Skeletal muscle satellite cell (primary cell): ENCODE data around the gene ANKMY2.

Source experiments
- H3K27me3 ChIP-seq: 2 replicates; pipeline ENCODE4 v1.7.0; 2013; ENCODE audit warnings: low read length; ENCODE audit not compliant: control insufficient read depth, insufficient read depth
- H3K36me3 ChIP-seq: 2 replicates; pipeline ENCODE4 v1.7.0; 2013; ENCODE audit warnings: mild to moderate bottlenecking, control low read depth, low read length; ENCODE audit not compliant: insufficient read depth
- H3K4me1 ChIP-seq: 2 replicates; pipeline ENCODE4 v1.7.0; 2013; ENCODE audit warnings: low read length; ENCODE audit not compliant: control insufficient read depth, insufficient read depth
- H3K4me2 ChIP-seq: 2 replicates; pipeline ENCODE4 v1.7.0; 2013; ENCODE audit warnings: mild to moderate bottlenecking, low read length
- H3K4me3 ChIP-seq: 2 replicates; pipeline ENCODE4 v1.7.0; 2013; ENCODE audit warnings: low read length
- H3K9ac ChIP-seq: 2 replicates; pipeline ENCODE4 v1.7.0; 2013; ENCODE audit warnings: mild to moderate bottlenecking, low read depth, low read length, moderate library complexity
- H3K9me3 ChIP-seq: replicated peaks from 2 replicates; pipeline ENCODE4 v1.7.0; 2013; ENCODE audit warnings: mild to moderate bottlenecking, control low read depth, low read length

Gene ANKMY2

DNA sequence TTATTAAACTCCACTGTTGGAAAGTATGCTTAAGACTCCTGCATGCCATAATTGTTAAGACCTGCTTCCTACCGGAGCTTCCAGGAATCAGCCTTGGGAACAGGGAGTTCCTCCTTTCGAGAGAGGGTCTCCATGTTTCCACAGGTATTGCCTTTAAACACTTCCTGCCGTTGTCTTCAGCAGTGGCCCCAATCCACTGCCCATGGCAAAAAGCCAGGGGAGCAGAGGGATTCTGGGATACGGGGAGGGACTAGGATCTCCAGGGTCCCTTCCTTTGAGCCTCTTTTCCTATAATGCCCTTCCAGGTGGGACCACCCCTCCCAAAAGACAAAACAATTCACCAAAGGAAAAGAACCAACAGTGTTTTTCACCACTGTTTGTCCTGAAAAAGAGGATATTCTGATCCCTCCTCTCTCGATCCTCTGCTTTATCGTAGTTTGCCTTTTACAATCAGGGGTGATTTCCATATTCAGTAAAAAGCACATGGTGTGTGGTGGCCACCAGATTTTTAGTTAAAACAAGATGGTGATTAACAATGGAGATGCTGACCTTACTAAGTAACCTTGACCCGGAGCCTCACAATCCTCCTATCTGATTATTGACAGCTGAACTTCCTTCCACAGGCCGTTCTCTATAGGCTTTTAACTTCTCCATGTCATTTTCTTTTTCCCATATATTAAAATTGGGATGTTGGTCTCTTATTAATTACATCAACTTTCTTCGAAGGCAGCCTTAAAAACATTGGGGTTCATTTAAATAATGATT is 82.9 kb downstream of the ANKMY2 start:
- Histone ChIP-seq H3K4me2 (no peak overlapping the region), H3K27me3 (no peaks in the 10 kb centered on the region), H3K9ac (no peak overlapping the region), H3K4me3 (no peak overlapping the region), H3K9me3 (no peaks in the 10 kb centered on the region), H3K36me3 (no peaks in the 10 kb centered on the region), H3K4me1 (no peaks in the 10 kb centered on the region)

- no peaks in the 10 kb centered on the region for H3K36me3 ChIP-seq
- no peaks in the 10 kb centered on the region for H3K4me1 ChIP-seq
- no peak overlapping the region for H3K9ac ChIP-seq
- H3K4me2 ChIP-seq, result no peak overlapping the region
- H3K9me3 ChIP-seq, result no peaks in the 10 kb centered on the region
- no peaks in the 10 kb centered on the region for H3K27me3 ChIP-seq
- H3K4me3 ChIP-seq, result no peak overlapping the region
These were observed 83.6 kb downstream of the ANKMY2 start for GRCh38 chr7:16561943-16562342.

DNA sequence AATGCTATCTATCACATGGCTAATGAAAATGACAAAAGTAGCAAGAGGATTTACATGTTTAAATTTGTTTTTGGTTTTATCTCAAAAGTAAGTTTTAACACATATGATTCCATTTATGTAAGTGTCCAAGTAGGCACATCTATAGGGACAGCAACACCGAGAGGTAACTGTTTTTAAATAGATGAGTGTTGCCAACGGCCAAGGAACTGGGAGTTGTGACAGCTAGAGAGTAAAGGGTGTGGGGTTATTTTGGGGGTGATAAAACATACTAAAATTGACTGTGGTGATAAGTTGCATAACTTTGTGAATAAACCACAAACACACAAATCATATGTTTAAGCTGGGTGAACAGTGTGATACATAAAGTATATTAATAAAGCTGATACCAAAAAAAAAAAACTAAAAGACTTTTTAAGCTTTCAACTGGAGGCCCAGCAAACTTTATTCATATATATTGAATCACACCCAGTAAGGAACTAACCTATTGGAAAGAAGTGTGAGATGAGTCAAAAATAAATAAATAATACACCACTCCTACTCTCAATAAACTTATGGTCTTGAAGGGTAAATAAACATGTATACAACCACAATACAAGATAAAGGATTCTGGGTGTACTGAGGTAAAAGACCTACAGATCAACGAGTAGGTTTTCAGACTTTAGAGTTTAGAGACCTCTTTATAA is 85.9 kb downstream of the ANKMY2 start:
- no peaks in the 10 kb centered on the region for H3K4me1 ChIP-seq
- H3K9ac ChIP-seq, result no peak overlapping the region
- H3K4me3 ChIP-seq, result no peak overlapping the region
- H3K27me3 ChIP-seq, result no peaks in the 10 kb centered on the region
- no peaks in the 10 kb centered on the region for H3K36me3 ChIP-seq
- H3K9me3 ChIP-seq, result no peaks in the 10 kb centered on the region
- H3K4me2 ChIP-seq, result no peak overlapping the region

GRCh38 chr7:16558761-16559302 is 86.7 kb downstream of the ANKMY2 start:
- Histone ChIP-seq H3K36me3 (no peaks in the 10 kb centered on the region), H3K4me1 (no peaks in the 10 kb centered on the region), H3K27me3 (no peaks in the 10 kb centered on the region), H3K4me3 (no peak overlapping the region), H3K9me3 (no peaks in the 10 kb centered on the region), H3K4me2 (no peak overlapping the region), H3K9ac (no peak overlapping the region)

DNA sequence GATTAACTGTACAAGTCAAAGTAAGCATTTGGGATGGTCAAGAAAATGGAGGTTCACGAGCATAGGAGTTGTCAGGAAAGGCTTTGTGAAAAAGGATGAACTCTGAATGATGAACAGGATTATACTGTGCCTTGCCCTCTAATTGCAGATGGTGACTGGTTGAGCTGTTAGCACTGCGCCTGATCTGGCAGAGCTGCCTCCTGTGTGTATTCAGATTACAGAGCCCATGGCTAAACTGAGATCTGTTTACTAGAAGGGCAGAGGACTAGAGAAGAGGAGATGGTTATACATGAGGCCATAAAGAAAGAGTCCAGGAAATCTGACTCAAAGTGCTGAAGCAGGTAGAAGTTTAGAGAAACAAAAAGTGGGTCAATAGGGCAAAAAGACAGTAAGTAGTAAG is 89.2 kb downstream of the ANKMY2 start:
- H3K4me1 ChIP-seq, result no peaks in the 10 kb centered on the region
- H3K9me3 ChIP-seq, result no peaks in the 10 kb centered on the region
- H3K4me3 ChIP-seq, result no peak overlapping the region
- H3K36me3 ChIP-seq, result no peaks in the 10 kb centered on the region
- no peaks in the 10 kb centered on the region for H3K27me3 ChIP-seq
- H3K9ac ChIP-seq, result no peak overlapping the region
- no peak overlapping the region for H3K4me2 ChIP-seq

DNA sequence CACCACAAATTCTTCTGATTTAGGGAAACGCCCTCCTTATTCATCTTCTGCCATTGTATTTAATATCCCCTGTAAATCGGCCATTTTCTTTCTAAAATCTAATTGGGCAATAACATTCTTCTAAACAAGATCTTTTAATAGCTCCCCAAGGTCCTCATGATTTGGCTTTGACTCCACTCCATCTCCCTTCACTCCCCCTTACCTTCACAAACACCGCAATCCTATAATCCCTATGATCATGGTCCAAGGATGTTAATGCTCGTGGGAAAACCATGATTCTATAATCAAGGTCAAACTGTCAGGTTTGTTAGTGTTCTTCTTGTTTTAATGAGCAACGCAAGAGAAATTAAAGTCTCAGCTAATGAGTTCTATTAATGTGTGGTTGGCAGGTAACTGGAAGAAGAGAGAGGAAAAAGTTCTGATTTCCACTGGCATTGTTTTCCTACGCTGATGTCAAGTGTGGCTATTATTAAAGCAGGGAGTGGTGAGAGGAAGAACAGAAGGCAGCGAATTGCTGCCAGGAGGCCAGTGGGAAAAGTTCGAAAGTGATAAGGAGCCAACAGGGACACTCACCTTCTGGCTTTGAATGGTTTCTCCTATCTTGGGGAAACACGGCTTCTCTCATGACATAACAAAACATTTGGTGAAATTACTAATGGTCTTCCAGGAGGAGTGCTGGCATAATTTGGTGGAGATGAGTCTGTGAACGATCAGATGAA is 90.9 kb downstream of the ANKMY2 start:
- Histone ChIP-seq H3K36me3 (no peaks in the 10 kb centered on the region), H3K4me1 (no peaks in the 10 kb centered on the region), H3K9ac (no peak overlapping the region), H3K4me2 (no peak overlapping the region), H3K27me3 (no peaks in the 10 kb centered on the region), H3K9me3 (no peaks in the 10 kb centered on the region), H3K4me3 (no peak overlapping the region)

DNA sequence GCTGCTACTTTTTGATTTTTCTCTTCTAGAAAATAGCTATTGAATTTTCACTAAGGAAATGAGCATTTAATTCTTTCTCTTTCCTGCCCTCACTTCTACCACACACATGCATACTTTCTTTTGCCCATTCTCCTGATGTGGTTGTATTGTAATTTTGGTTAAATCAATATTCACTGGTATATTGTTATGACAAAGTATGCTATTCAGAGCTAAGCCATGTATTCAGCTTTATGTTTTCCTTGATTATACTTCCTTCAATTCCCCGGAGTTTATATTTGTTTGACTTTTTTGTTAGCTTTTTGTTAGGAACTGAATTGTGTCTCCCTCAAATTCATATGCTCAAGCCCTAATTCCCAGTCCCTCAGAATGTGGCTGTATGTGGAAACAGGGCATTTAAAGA is 94.9 kb downstream of the ANKMY2 start:
- H3K27me3 ChIP-seq, result no peaks in the 10 kb centered on the region
- no peak overlapping the region for H3K9ac ChIP-seq
- H3K4me1 ChIP-seq, result no peaks in the 10 kb centered on the region
- H3K4me3 ChIP-seq, result no peak overlapping the region
- no peak overlapping the region for H3K4me2 ChIP-seq
- H3K9me3 ChIP-seq, result no peaks in the 10 kb centered on the region
- no peaks in the 10 kb centered on the region for H3K36me3 ChIP-seq
